Activated T-cell treated with anti-CD3 and anti-CD28 coated beads, Interleukin-2, amount 50 U/mL, for 72 hours (primary cell): Measurements from ENCODE around the gene PDZD2. TPM values are rescaled to one million over a fixed set of nuclear protein-coding genes. Genes with fewer than 3 reads are reported as not detected.
"Not testable (repeated sequence)": the region's sequence is repeated elsewhere in the genome, so short reads cannot be mapped to it uniquely, and the experiment has no call there.

Experiments used
- ATAC-seq, 2 donors: fragments of 150-1000 bp; cut with Tn5 transposase; replicated peaks in 1 of 2; 2 replicates each; pipeline ENCODE4 v1.10.0; 2021; ENCODE audit warnings: moderate library complexity in 2 of 2, mild to moderate bottlenecking in 1 of 2
- DNase-seq, 2 donors: peaks; one replicate each; pipeline ENCODE4 v3.0.0; 2021 to 2022; ENCODE audit warnings: mixed read lengths in 1 of 2
- H3K27ac Mint-ChIP-seq: one replicate; pipeline ENCODE4 v1.8.0; 2022; ENCODE audit warnings: mild to moderate bottlenecking, moderate library complexity, mixed read lengths
- H3K27me3 Mint-ChIP-seq: one replicate; pipeline ENCODE4 v1.8.0; 2022; ENCODE audit warnings: low read depth, mixed read lengths
- H3K36me3 Mint-ChIP-seq, 2 donors: one replicate each; pipeline ENCODE4 v1.8.0; 2022; ENCODE audit warnings: mixed read lengths in 2 of 2, mild to moderate bottlenecking in 1 of 2; ENCODE audit not compliant: insufficient read depth in 2 of 2
- H3K4me1 Mint-ChIP-seq: one replicate; pipeline ENCODE4 v1.8.0; 2022; ENCODE audit warnings: low read depth, mixed read lengths
- H3K4me3 Mint-ChIP-seq, 2 donors: one replicate each; pipeline ENCODE4 v1.8.0; 2022; ENCODE audit warnings: mild to moderate bottlenecking in 2 of 2, mixed read lengths in 2 of 2, moderate library complexity in 2 of 2
- H3K9me3 Mint-ChIP-seq, 2 donors: one replicate each; pipeline ENCODE4 v1.8.0; 2022; ENCODE audit warnings: mixed read lengths in 2 of 2
- total RNA-seq, 2 donors: library from RNA; stranded (reverse); gene quantifications; one replicate each; pipeline ENCODE4 v1.2.3, GENCODE V29; 2022

The PDZD2 gene
- total RNA-seq, 2 donors from 2014 or later: 0.02 TPM; not detected in 1

DNA sequence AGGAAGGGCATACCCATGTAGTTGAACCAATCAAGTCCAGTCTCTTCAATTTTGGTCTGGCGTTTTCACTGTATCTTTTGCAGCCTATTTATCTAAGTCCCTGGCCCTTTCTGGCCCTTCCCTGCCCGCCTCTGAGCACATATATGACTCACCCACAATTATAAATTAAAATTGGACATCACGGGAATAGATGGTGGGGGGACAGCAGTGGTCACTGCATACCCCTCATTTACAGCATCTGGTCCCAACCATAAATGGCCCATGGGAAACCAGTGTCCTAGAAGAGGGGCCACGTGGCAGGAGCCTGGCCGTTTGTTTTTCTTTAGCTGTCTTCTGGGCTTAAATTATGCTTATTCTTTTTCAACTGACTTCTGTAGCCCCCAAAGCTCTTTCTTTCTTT is 69.2 kb downstream of the PDZD2 start:
- no peak for DNase-seq
- no peak overlapping the region for H3K4me3 Mint-ChIP-seq
- H3K9me3 Mint-ChIP-seq: no peaks in the 10 kb centered on the region
- no peak overlapping the region for H3K27ac Mint-ChIP-seq
- H3K4me1 Mint-ChIP-seq: no peaks in the 10 kb centered on the region
- H3K27me3 Mint-ChIP-seq: peaks cover 4% of the 10 kb centered on the region
- H3K36me3 Mint-ChIP-seq: no peaks in the 10 kb centered on the region
- ATAC-seq: no peak

DNA sequence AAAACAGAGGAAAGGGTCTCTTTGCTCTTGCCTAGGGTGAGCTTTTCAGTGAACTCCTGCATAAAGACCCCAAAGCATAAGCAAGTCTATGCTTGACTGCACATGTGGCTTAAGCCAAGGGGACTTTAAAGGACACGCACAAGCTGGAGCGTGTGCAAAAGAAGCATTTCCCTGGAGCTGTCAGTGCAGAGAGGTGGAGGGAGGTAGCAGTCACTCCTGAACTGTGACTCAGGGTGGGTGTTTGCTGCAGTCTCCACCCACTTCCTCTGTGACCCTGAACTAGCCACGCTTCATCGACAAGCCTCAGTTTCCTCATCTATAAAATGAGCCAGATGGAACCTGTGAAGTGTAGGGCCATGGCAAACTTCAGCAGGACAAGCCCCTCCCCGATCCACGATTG is 72.4 kb downstream of the PDZD2 start:
- no peak for DNase-seq
- Mint-ChIP-seq H3K4me3 (no peak overlapping the region), H3K27me3 (no peaks in the 10 kb centered on the region), H3K4me1 (no peaks in the 10 kb centered on the region), H3K9me3 (no peaks in the 10 kb centered on the region), H3K27ac (no peak overlapping the region), H3K36me3 (no peaks in the 10 kb centered on the region)
- ATAC-seq: no peak

DNA sequence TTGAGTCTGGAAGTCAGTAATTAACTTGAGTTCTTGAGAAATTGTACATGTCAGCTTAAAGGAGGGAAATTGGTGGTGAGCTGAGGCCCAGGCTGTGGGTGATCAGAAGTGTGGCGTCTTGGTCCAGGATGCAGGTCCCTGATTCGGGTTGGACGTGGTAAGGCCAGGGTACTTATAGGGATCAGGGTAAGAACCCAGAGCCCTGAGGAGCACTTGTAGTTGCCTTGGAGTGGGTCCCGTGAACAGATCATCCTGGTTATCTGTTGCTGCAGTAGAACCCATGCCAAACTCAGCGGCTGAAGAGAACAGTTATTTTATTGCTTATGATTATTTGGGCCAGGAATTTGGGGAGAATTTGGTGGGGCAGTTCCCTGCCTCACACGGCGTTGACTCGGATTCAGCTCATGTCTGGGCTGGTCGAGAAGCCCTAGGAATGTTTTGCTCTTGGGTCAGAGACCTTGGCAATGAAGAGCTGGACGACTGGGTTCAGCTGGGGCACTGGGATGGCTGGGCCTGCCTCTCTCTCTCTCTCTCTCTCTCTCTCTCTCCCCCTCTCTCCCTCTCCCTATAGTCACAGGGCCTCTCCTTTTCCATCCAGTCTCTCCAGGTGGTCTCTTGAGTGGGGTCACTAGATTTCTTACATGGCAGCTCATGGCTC is 73.1 kb downstream of the PDZD2 start:
- H3K27ac Mint-ChIP-seq: no peak overlapping the region
- H3K4me1 Mint-ChIP-seq: no peaks in the 10 kb centered on the region
- no peaks in the 10 kb centered on the region for H3K36me3 Mint-ChIP-seq
- no peaks in the 10 kb centered on the region for H3K27me3 Mint-ChIP-seq
- H3K4me3 Mint-ChIP-seq: no peak overlapping the region
- H3K9me3 Mint-ChIP-seq: no peaks in the 10 kb centered on the region
- ATAC-seq (no peak), DNase-seq (no peak)

DNA sequence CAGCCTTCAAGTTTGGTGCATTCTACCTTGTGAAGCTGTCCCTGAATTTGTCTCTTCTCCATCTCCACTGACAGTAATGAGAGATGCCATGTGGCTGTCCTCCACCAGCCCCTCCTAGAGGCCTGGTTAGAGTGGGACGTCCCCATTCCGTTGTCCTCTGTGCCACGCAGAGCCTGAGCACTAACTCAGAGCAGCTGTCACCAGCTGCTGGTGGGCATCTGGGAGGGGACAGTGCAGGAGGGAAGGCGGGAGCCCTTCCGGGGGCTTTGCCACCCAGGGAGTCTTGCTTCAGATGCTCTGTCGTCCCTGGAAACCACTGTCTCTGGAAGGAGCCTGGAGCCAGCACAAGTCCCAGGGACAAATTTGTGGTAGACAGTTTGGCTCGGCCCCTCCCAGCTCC is 78.6 kb downstream of the PDZD2 start:
- Mint-ChIP-seq H3K4me1 (peaks cover 6% of the 10 kb centered on the region), H3K27ac (no peak overlapping the region), H3K27me3 (peaks cover 7% of the 10 kb centered on the region), H3K4me3 (no peak overlapping the region), H3K36me3 (no peaks in the 10 kb centered on the region), H3K9me3 (no peaks in the 10 kb centered on the region)
- ATAC-seq (no peak), DNase-seq (no peak)

DNA sequence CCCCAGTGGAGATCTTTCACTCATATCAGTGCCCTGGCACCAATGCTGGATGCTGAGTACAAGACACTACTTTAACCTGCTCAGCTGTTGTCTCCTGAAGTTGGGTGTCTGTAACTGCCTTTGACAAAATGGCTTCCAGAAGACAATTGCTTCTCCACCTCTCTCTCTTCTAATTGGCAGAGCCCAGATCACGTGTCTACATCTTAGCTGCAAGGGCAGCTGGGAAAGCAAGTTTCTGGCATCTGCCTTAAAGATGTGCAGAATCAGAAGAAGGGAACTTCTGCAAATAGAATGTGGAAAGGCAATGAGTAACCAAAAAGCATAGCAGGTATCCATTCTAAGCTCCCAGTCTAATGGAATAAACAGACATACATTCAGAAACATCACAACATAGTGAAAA is 81.1 kb downstream of the PDZD2 start:
- no peak overlapping the region for H3K4me3 Mint-ChIP-seq
- no peaks in the 10 kb centered on the region for H3K36me3 Mint-ChIP-seq
- DNase-seq (no peak), ATAC-seq (no peak)
- H3K27ac Mint-ChIP-seq: no peak overlapping the region
- H3K27me3 Mint-ChIP-seq: peaks cover 7% of the 10 kb centered on the region
- no peaks in the 10 kb centered on the region for H3K9me3 Mint-ChIP-seq
- H3K4me1 Mint-ChIP-seq: peaks cover 6% of the 10 kb centered on the region

DNA sequence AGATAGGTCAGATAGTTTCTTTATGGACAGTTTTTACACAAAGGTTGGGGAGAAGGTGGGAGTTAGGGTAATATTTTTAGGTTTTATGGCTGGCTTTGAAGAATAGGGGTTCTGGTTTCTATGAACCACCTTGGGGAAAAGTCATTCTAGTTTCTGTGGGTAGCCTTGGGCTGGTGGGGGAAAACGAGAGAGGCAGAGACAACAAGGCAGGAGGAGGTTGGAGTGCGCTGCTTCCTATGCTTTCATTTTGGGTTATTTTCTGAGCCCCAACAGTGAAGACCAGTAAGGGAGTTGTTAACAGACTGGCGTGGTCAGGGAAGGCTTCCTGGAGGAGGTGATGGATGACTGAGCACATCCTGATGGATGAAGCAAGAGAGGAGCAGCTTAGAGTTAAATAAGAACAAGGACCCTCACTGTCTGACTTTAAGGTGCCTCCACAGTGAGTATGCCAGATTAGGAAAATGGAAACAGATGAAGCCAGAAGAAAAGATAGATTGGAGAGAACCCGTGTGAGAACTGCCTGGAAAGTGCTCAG is 81.9 kb downstream of the PDZD2 start:
- Mint-ChIP-seq H3K36me3 (no peaks in the 10 kb centered on the region), H3K4me3 (no peak overlapping the region), H3K4me1 (peaks cover 6% of the 10 kb centered on the region), H3K27ac (no peak overlapping the region), H3K9me3 (no peaks in the 10 kb centered on the region), H3K27me3 (peaks cover 7% of the 10 kb centered on the region)
- DNase-seq: no peak
- ATAC-seq: no peak

DNA sequence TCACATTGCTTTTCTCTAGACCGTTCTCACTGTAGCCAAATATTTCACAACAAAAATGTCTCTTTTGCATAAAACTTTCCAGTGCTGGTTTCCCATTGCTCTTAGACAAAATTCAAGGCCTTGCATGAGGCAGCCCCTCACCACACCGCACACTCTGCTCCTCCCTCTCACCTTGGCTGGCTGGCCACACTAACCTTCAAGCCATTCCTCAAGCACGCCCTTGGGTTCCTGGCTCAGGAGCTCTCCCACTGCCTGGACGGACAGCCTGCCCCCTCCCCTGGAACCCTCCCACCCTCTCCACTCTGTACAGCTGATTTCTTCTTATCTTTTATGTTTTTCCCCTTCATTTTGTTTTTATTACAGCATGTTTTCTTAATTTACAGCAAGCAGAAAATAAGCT is 83.2 kb downstream of the PDZD2 start:
- peaks cover 6% of the 10 kb centered on the region for H3K4me1 Mint-ChIP-seq
- no peak for ATAC-seq
- H3K27me3 Mint-ChIP-seq: peaks cover 7% of the 10 kb centered on the region
- H3K27ac Mint-ChIP-seq: no peak overlapping the region
- no peak for DNase-seq
- no peaks in the 10 kb centered on the region for H3K9me3 Mint-ChIP-seq
- H3K4me3 Mint-ChIP-seq: no peak overlapping the region
- H3K36me3 Mint-ChIP-seq: no peaks in the 10 kb centered on the region

DNA sequence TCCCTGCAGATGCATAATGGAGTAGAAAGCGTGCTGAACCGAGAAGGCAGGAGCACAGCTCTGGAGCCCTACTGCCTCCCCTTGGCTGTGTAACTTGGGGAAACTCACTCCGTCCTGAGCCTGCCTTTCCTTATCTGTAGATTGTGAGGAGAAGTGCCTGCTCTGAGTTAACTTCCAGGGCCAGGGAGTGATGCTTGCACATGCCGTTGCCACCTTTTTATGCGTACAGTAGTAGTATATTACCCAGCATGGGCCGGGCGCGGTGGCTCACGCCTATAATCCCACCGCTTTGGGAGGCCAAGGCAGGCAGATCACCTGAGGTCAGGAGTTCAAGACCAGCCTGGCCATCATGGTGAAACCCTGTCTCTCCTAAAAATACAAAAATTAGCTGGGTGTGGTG is 87.1 kb downstream of the PDZD2 start:
- Mint-ChIP-seq H3K4me3 (no peak overlapping the region), H3K27ac (no peak overlapping the region), H3K4me1 (peaks cover under 1% of the 10 kb centered on the region), H3K9me3 (no peaks in the 10 kb centered on the region), H3K27me3 (peaks cover 7% of the 10 kb centered on the region), H3K36me3 (no peaks in the 10 kb centered on the region)
- DNase-seq: no peak
- no peak for ATAC-seq

DNA sequence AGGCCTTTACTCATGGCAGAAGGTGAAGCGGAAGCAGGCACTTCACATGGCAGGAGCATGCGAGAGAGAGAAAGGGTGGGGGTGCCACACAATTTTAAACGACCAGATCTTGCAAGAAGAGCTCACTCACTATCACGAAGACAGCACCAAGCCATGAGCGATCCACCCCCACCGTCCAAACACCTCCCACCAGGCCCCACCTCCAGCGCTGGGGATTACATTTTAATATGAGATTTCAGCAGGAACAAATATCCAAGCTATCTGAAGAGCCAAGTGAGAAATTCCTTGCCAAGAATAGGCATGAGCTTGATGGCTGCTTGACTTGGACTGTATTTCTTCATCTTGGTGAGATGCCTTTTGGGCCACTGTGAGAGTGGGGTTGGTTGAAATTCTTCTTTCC is 88.0 kb downstream of the PDZD2 start:
- Mint-ChIP-seq H3K27ac (no peak overlapping the region), H3K4me1 (no peaks in the 10 kb centered on the region), H3K4me3 (no peak overlapping the region), H3K9me3 (no peaks in the 10 kb centered on the region), H3K27me3 (peaks cover 4% of the 10 kb centered on the region), H3K36me3 (no peaks in the 10 kb centered on the region)
- no peak for ATAC-seq
- DNase-seq: no peak

DNA sequence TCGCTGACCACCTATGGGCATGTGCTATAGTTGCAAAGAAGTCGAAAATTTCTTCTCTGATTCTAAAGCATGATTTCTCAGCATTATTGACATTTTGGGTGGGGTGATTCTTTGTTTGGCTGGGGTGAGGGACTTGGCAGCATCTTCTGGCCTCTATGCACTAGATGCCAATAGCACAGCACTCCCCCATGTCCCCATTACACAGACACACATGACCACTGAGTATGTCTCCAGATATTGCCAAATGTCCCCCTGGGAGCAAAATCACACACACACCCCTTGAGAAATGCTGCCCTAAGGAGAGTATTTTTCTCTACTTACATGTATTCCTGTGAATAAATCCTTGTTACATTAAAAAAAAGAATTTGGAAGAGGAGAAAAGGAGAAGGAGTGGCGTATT is 89.1 kb downstream of the PDZD2 start:
- ATAC-seq (no peak), DNase-seq (no peak)
- Mint-ChIP-seq H3K4me1 (no peaks in the 10 kb centered on the region), H3K4me3 (no peak overlapping the region), H3K27me3 (no peaks in the 10 kb centered on the region), H3K36me3 (no peaks in the 10 kb centered on the region), H3K27ac (no peak overlapping the region), H3K9me3 (no peaks in the 10 kb centered on the region)

DNA sequence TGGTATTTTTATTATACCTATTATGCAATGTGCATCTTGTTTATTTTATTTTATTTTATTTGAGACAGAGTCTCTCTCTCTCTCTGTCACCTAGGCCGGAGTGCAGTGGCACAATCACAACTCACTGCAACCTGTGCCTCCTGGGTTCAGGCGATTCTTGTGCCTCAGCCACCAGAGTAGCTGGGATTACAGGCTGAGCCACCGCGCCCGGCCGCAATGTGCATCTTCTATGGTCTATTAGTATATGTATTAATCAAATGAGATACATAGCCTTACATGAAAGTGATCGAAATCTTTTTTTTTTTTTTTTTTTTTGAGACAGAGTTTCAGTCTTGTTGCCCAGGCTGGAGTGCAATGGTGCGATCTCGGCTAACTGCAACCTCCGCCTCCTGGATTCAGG is 89.9 kb downstream of the PDZD2 start:
- not testable (repeated sequence) for H3K27me3 Mint-ChIP-seq, H3K36me3 Mint-ChIP-seq, ATAC-seq, DNase-seq, H3K9me3 Mint-ChIP-seq, H3K27ac Mint-ChIP-seq, H3K4me3 Mint-ChIP-seq, H3K4me1 Mint-ChIP-seq

DNA sequence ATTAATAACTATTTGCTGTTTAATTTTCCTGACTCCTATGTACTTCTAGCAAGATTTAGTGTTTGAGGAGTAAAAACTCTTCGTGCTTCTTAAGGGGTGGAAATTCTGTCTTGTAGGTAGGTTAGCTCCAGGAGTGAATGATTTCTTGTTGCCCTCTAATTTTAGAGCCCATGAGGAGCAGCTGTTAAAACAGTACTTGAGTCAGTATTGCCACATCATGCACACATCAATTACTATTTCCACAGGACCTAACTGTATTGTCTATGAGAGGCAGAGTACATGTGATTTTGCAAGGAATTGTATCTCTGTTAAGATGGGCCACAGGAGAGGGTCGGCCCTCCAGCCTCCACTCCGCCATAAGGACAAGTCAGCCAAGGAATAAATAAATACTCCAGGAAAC is 91.2 kb downstream of the PDZD2 start:
- Mint-ChIP-seq H3K36me3 (no peaks in the 10 kb centered on the region), H3K27ac (no peak overlapping the region), H3K4me1 (no peaks in the 10 kb centered on the region), H3K9me3 (no peaks in the 10 kb centered on the region), H3K4me3 (no peak overlapping the region), H3K27me3 (no peaks in the 10 kb centered on the region)
- ATAC-seq (no peak), DNase-seq (no peak)

DNA sequence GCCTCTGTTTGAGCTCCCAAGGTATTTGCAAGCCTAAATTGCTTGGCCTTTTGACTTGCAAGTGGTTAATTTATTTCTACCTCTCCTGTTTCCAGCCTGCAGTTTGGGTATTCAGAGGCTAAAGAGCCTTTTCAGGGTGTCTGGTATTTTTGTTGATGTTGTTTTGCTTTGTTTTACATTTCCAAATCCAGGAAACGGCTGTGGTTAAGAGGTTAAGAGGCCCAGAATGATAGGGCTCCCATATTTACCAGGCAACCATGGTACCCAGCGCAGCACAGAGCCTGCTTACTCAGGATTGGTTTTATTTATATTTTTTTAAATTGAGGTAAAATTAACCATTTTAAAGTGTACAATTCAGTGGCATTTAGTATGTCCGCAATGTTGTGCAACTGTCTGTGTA is 92.1 kb downstream of the PDZD2 start:
- ATAC-seq (no peak), DNase-seq (no peak)
- Mint-ChIP-seq H3K4me3 (no peak overlapping the region), H3K9me3 (no peaks in the 10 kb centered on the region), H3K36me3 (no peaks in the 10 kb centered on the region), H3K27me3 (no peaks in the 10 kb centered on the region), H3K4me1 (no peaks in the 10 kb centered on the region), H3K27ac (no peak overlapping the region)

DNA sequence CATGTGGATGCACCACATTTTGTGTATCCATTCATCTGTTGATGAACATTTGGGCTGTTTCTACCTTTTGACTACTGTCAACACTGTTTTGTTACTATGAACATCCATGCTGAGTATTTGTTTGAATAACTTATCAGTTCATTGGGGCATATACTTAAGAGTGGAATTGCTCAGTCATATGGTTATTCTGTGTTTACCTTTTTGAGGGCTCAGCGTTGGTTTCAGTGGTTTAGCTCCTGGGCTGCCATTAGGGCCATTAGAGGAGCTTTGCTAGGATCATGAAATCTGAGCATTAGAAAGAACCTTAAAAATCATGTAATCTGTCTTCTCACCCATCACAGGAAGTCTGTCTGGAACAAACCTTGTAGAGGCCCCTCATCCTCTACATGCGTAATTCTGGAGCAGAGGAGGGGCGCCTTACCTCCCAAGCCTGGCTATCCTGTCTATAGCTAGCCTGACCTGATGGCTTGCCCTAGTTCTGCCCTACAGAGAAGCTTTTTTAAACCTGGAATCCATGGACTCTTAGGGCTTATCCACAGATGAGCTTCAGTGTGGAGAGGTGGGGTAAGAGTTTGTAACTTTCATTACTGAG is 92.9 kb downstream of the PDZD2 start:
- H3K9me3 Mint-ChIP-seq: no peaks in the 10 kb centered on the region
- no peaks in the 10 kb centered on the region for H3K27me3 Mint-ChIP-seq
- H3K36me3 Mint-ChIP-seq: no peaks in the 10 kb centered on the region
- H3K4me3 Mint-ChIP-seq: no peak overlapping the region
- no peak for ATAC-seq
- DNase-seq: no peak
- H3K4me1 Mint-ChIP-seq: no peaks in the 10 kb centered on the region
- H3K27ac Mint-ChIP-seq: no peak overlapping the region
